H1 (cell line): ENCODE results near the gene GNA12. TPM values are rescaled to one million over a fixed set of nuclear protein-coding genes. Genes with fewer than 3 reads are reported as not detected.

Source experiments
- CTCF ChIA-PET: fragments of 300-600 bp; sonication (Branson Sonifier 250); formaldehyde crosslinking; loops from one replicate; lab custom pipeline; 2021; ENCODE audit not compliant: partially characterized antibody; lab: Charles Lee
- POLR2A ChIA-PET: fragments of 300-600 bp; sonication (Branson Sonifier 250); formaldehyde crosslinking; loops from one replicate; lab custom pipeline; 2021; ENCODE audit warnings: inconsistent platforms; ENCODE audit not compliant: partially characterized antibody; lab: Charles Lee
- DNase-seq, 2 experiments: peaks; one replicate each; pipeline versions ENCODE4 v3.0.0 to v3.0.0-alpha.2; 2010 to 2022; ENCODE audit warnings: low spot score in 2 of 2, low read depth in 1 of 2, mixed read lengths in 1 of 2
- FAIRE-seq: peaks from 2 replicates; lab custom pipeline; 2011; peaks lifted over from hg19 to GRCh38; lab: Jason Lieb, UNC
- H2AFZ ChIP-seq: 2 replicates; pipeline ENCODE4 v1.8.1; 2012; ENCODE audit warnings: low read length, inconsistent platforms
- H2AK5ac ChIP-seq: 2 replicates; pipeline ENCODE4 v1.6.1; 2013; ENCODE audit warnings: low read depth, low read length
- H2BK120ac ChIP-seq: replicated peaks from 2 replicates; pipeline ENCODE3; 2013; ENCODE audit warnings: low read depth, low read length, inconsistent platforms
- H2BK12ac ChIP-seq: 2 replicates; pipeline ENCODE4 v1.6.1; 2013; ENCODE audit warnings: low read depth, low read length
- H2BK15ac ChIP-seq: 2 replicates; pipeline ENCODE4 v1.6.1; 2013; ENCODE audit warnings: low read length
- H2BK20ac ChIP-seq: 2 replicates; pipeline ENCODE4 v1.6.1; 2013; ENCODE audit warnings: low read length
- H2BK5ac ChIP-seq: 2 replicates; pipeline ENCODE4 v1.6.1; 2013; ENCODE audit warnings: low read depth, low read length
- H3K14ac ChIP-seq: 2 replicates; pipeline ENCODE4 v1.6.1; 2013; ENCODE audit warnings: inconsistent platforms; ENCODE audit not compliant: insufficient read length
- H3K18ac ChIP-seq: 2 replicates; pipeline ENCODE4 v1.6.1; 2013; ENCODE audit warnings: low read length; ENCODE audit errors: extremely low read depth
- H3K23ac ChIP-seq: 2 replicates; pipeline ENCODE4 v1.6.1; 2013; ENCODE audit warnings: inconsistent platforms; ENCODE audit not compliant: insufficient read length
- H3K23me2 ChIP-seq: 2 replicates; pipeline ENCODE4 v1.6.1; 2013; ENCODE audit warnings: low read depth, low read length
- H3K27ac ChIP-seq: 2 replicates; pipeline ENCODE4 v1.6.1; 2011; ENCODE audit warnings: low read depth, low read length, inconsistent platforms
- H3K27me3 ChIP-seq, 4 experiments: replicated peaks in 1 of 4; 1 replicate in 1 of 4; 2 replicates in 3 of 4; pipeline versions ENCODE4 v1.6.1 to v1.8.1; 2011 to 2013; ENCODE audit warnings: low read length in 3 of 4, mild to moderate bottlenecking in 3 of 4, inconsistent platforms in 2 of 4, mixed read lengths in 2 of 4, moderate library complexity in 1 of 4; ENCODE audit not compliant: control insufficient read depth in 3 of 4, insufficient read depth in 3 of 4; ENCODE audit errors: extremely low read depth in 1 of 4
- H3K36me3 ChIP-seq, 4 experiments: 2 replicates each; pipeline versions ENCODE4 v1.6.1 to v1.8.1; 2011 to 2013; ENCODE audit warnings: mild to moderate bottlenecking in 4 of 4, low read length in 3 of 4, moderate library complexity in 2 of 4, control low read depth in 1 of 4, inconsistent platforms in 1 of 4; ENCODE audit not compliant: insufficient read depth in 4 of 4, control insufficient read depth in 2 of 4
- H3K4ac ChIP-seq: replicated peaks from 2 replicates; pipeline ENCODE3; 2013; ENCODE audit warnings: low read length, low read depth, mixed read lengths, inconsistent platforms; ENCODE audit not compliant: insufficient read length
- H3K4me1 ChIP-seq, 4 experiments: replicated peaks in 1 of 4; 1 replicate in 1 of 4; 2 replicates in 3 of 4; pipeline versions ENCODE4 v1.6.1 to v1.8.1; 2011 to 2013; ENCODE audit warnings: low read length in 3 of 4, inconsistent platforms in 2 of 4, mixed read lengths in 1 of 4; ENCODE audit not compliant: insufficient read depth in 4 of 4, control insufficient read depth in 3 of 4
- H3K4me2 ChIP-seq, 2 experiments: 2 replicates each; pipeline versions ENCODE4 v1.6.1 to v1.8.1; 2011 to 2013; ENCODE audit warnings: low read depth in 2 of 2, low read length in 2 of 2, control low read depth in 1 of 2, inconsistent platforms in 1 of 2, mild to moderate bottlenecking in 1 of 2; ENCODE audit not compliant: insufficient read depth in 1 of 2
- H3K4me3 ChIP-seq, 4 experiments: fragments of 200-600, 300-600 bp in 1 of 4; sonication (generic), shearing (Covaris generic), sonication (Bioruptor Twin) in 1 of 4; 2 replicates each; pipeline versions ENCODE4 v1.5.1 to v1.8.1; 2011 to 2016; ENCODE audit warnings: low read length in 4 of 4, low read depth in 3 of 4, control low read depth in 2 of 4, inconsistent platforms in 2 of 4, mild to moderate bottlenecking in 2 of 4, mixed read lengths in 1 of 4, moderate library complexity in 1 of 4; ENCODE audit not compliant: insufficient read depth in 2 of 4; ENCODE audit errors: extremely low read depth in 1 of 4
- H3K56ac ChIP-seq: replicated peaks from 2 replicates; pipeline ENCODE3; 2013; ENCODE audit warnings: low read depth, mild to moderate bottlenecking, mixed read lengths, low read length, inconsistent platforms; ENCODE audit not compliant: insufficient read length
- H3K79me1 ChIP-seq: 2 replicates; pipeline ENCODE4 v1.6.1; 2013; ENCODE audit warnings: low read depth, low read length, control low read depth
- H3K79me2 ChIP-seq, 2 experiments: 2 replicates each; pipeline versions ENCODE4 v1.6.1 to v1.8.1; 2012 to 2013; ENCODE audit warnings: low read length in 2 of 2, mild to moderate bottlenecking in 2 of 2, inconsistent platforms in 1 of 2; ENCODE audit not compliant: insufficient read depth in 2 of 2, control insufficient read depth in 1 of 2
- H3K9ac ChIP-seq, 4 experiments: replicated peaks in 1 of 4; 1 replicate in 1 of 4; 2 replicates in 3 of 4; pipeline versions ENCODE4 v1.6.1 to v1.8.1; 2011 to 2013; ENCODE audit warnings: low read depth in 3 of 4, low read length in 3 of 4, control low read depth in 2 of 4, mild to moderate bottlenecking in 2 of 4, moderate library complexity in 2 of 4, inconsistent platforms in 1 of 4; ENCODE audit errors: extremely low read depth in 1 of 4
- H3K9me3 ChIP-seq, 2 experiments: 2 replicates each; pipeline versions ENCODE4 v1.6.1 to v1.8.1; 2012 to 2013; ENCODE audit warnings: mild to moderate bottlenecking in 2 of 2, moderate library complexity in 2 of 2, control low read depth in 1 of 2, inconsistent platforms in 1 of 2, low read depth in 1 of 2, low read length in 1 of 2, mixed read lengths in 1 of 2; ENCODE audit not compliant: insufficient read depth in 2 of 2
- H4K20me1 ChIP-seq, 2 experiments: replicated peaks in 1 of 2; 2 replicates each; pipeline versions ENCODE3 to v1.8.1; 2011 to 2013; ENCODE audit warnings: inconsistent platforms in 2 of 2, low read length in 2 of 2, mild to moderate bottlenecking in 1 of 2; ENCODE audit not compliant: insufficient read depth in 2 of 2, control insufficient read depth in 1 of 2
- H4K5ac ChIP-seq: 2 replicates; pipeline ENCODE4 v1.6.1; 2013; ENCODE audit warnings: low read length, low read depth, mixed read lengths, inconsistent platforms; ENCODE audit not compliant: insufficient read length
- H4K8ac ChIP-seq: 2 replicates; pipeline ENCODE4 v1.8.0; 2013; ENCODE audit warnings: mild to moderate bottlenecking, moderate library complexity, low read length, inconsistent platforms; ENCODE audit not compliant: insufficient read depth; ENCODE audit errors: extremely low read depth
- H4K91ac ChIP-seq: replicated peaks from 2 replicates; pipeline ENCODE3; 2013; ENCODE audit warnings: low read length, mixed read lengths, inconsistent platforms; ENCODE audit not compliant: insufficient read length
- EP300 ChIP-seq, 2 experiments: IDR thresholded peaks; 1 replicate in 1 of 2; 2 replicates in 1 of 2; pipeline ENCODE4 v1.6.1; 2011 to 2012; ENCODE audit warnings: low read depth in 2 of 2, low read length in 2 of 2, mild to moderate bottlenecking in 2 of 2, borderline replicate concordance in 1 of 2, inconsistent platforms in 1 of 2, moderate library complexity in 1 of 2
- FOSL1 ChIP-seq: IDR thresholded peaks from 2 replicates; pipeline ENCODE4 v1.6.1; 2011; ENCODE audit warnings: mild to moderate bottlenecking, low read depth, low read length, moderate library complexity; ENCODE audit not compliant: insufficient read depth
- KDM1A ChIP-seq: fragments of 200-600, 300-600 bp; sonication (generic); IDR thresholded peaks from 2 replicates; pipeline ENCODE4 v1.7.1; 2016; ENCODE audit warnings: mild to moderate bottlenecking, low read length, borderline replicate concordance
- RFX5 ChIP-seq: IDR thresholded peaks from 2 replicates; pipeline ENCODE4 v1.6.1; 2011; ENCODE audit warnings: low read depth, low read length, improper control_type of control experiment, borderline replicate concordance
- SIRT6 ChIP-seq: IDR thresholded peaks from one replicate; pipeline ENCODE4 v1.7.1; 2012; ENCODE audit warnings: low read length, inconsistent platforms
- WGBS, 2 experiments: shearing (Covaris generic) in 1 of 2; methylation state at CpG; one replicate each; pipeline versions ENCODE4 v1.1.6 to v1.1.7; 2013 to 2015; ENCODE audit warnings: low lambda C conversion rate in 2 of 2, mixed read lengths in 2 of 2, inconsistent platforms in 1 of 2, low coverage in 1 of 2, missing lambda C conversion rate in 1 of 2; ENCODE audit not compliant: insufficient replicate concordance in 2 of 2, insufficient coverage in 1 of 2, insufficient read length in 1 of 2; ENCODE audit errors: extremely low coverage in 1 of 2, missing lambda C conversion rate in 1 of 2; 5-methylcytosine and 5-hydroxymethylcytosine counted together
- polyA plus RNA-seq, 7 experiments: library from polyadenylated mRNA; depleted of rRNA in 3 of 7; stranded (reverse) in 5 of 7; unstranded in 2 of 7; fragments of >200 nt in 5 of 7; fragments of 200-250 nt in 2 of 7; gene quantifications; 1 replicate in 5 of 7; 2 replicates in 1 of 7; 4 replicates in 1 of 7; pipeline versions ENCODE4 v1.2.1 to v1.2.3, GENCODE V29; 2011 to 2013; ENCODE audit warnings: missing spikeins in 2 of 7, mixed read lengths in 2 of 7
- total RNA-seq: library from RNA; stranded (reverse); fragmentation: NEBNext Ultra II Directional; extraction: Animal tissue kit (Norgen Biotek cat#: 25700); gene quantifications from 2 replicates; pipeline ENCODE4 v1.2.1, GENCODE V29; 2021

GNA12 gene
- total and polyA plus RNA-seq, 2 of the 8 experiments (the other 6 are each of a cell fraction or from before 2014, with no cell fraction given): 96.5 to 109 TPM

DNA sequence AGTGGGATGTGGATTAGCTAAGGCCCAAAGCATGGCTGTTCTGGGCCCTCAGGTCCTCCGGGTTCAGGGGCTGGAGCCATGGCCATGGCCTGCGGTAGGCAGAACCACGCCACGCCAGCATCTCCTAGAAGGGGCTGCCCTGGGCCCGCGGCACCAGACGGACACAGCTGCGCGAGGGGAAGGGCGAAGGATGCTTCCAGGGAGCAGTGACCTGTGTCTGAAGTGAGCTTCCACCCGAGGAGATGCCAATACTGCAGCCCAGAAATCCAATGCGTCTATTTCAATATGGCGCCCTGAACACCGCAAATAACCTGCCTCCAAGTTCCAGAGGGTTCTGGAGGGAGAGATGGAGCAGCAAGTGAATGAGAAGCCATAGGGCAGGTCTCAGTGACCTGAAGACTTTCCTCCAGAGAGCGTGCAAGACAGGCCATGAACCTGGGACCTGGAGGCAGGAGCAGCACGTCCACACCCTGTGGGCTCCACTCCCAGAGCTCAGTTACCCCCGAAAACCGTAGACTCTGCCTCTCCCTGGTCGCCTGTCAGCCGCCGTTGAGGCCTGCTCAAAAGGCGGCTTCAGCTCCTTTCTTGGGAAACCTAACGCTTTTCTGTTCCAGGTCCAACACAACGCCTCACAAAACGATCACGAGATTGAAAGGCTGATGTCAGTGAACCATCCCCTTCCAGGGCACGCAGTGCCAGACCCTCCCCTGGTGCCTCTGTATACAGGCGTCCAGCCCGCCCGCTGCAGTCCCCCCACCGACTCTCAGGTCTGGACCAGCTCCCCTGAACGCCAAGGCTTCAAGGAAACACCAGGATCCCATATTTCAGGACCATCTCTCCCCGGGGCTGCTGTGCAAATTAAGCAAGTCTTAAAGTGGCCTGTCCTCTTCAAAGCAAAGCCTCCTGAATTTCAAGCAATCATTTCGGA lies 118.7 kb downstream of the GNA12 start:
- H3K18ac ChIP-seq: no peak overlapping the region
- no peak overlapping the region for H2AFZ ChIP-seq
- POLR2A ChIA-PET: no interaction called here
- H4K5ac ChIP-seq: no peak overlapping the region
- no peak overlapping the region for H4K91ac ChIP-seq
- H3K79me1 ChIP-seq: peaks cover 9% of the 10 kb centered on the region; the same call in 1 of the 2 replicates
- no peak overlapping the region; the same call in 1 of the 2 replicates for H2BK5ac ChIP-seq
- H3K23ac ChIP-seq: no peak overlapping the region
- no peak overlapping the region for H3K4me3 ChIP-seq
- no peak overlapping the region for H3K9ac ChIP-seq
- peaks cover 0 to 3% of the 10 kb centered on the region in 2 experiments; a peak in 1 of 4 replicates for H3K79me2 ChIP-seq
- H3K56ac ChIP-seq: no peak overlapping the region
- no peak overlapping the region for H2BK120ac ChIP-seq
- no peak overlapping the region for H2BK20ac ChIP-seq
- H2BK15ac ChIP-seq: no peak overlapping the region
- no peak overlapping the region for H3K14ac ChIP-seq
- peaks cover 0 to 3% (median 0%) of the 10 kb centered on the region in 4 experiments; a peak in 1 of 7 replicates for H3K4me1 ChIP-seq
- WGBS, 2 experiments: 96% methylated on average over 34 of the region's 34 CpGs; no CpG with 5 or more reads in 1 of the 2 experiments
- H3K23me2 ChIP-seq: no peaks in the 10 kb centered on the region
- CTCF ChIA-PET: interaction anchor here (0.9 to 11.4 kb wide), 4 partner anchors 12 to 170 kb away, joined by 3 to 125 read pairs (median 3); partner anchors contain the start of gene BRAT1
- no peak for TF ChIP-seq FOSL1
- no peak for TF ChIP-seq RFX5
- no peak for TF ChIP-seq KDM1A
- no peak for TF ChIP-seq EP300 (IDR thresholded peaks at IDR 0.05; ENCODE audit: borderline replicate concordance in 1 of 2, low read depth in 2 of 2, low read length in 2 of 2)
- no peak for TF ChIP-seq SIRT6
- no peak overlapping the region for H2BK12ac ChIP-seq
- no peak overlapping the region for H4K8ac ChIP-seq
- no peak overlapping the region for H3K27ac ChIP-seq
- peaks cover 0 to 16% (median 6%) of the 10 kb centered on the region in 4 experiments; a peak in 6 of 8 replicates for H3K36me3 ChIP-seq
- FAIRE-seq (no peak), DNase-seq (no peak)
- no peak overlapping the region for H3K4ac ChIP-seq
- H3K9me3 ChIP-seq: no peaks in the 10 kb centered on the region
- H3K4me2 ChIP-seq: no peak overlapping the region
- H4K20me1 ChIP-seq: peaks cover 0 to 7% of the 10 kb centered on the region in 2 experiments
- no peak overlapping the region for H2AK5ac ChIP-seq
- H3K27me3 ChIP-seq: no peaks in the 10 kb centered on the region
